A673 (cell line): Measurements from ENCODE around the gene KLF7. TPM values are rescaled to one million over a fixed set of nuclear protein-coding genes. Genes with fewer than 3 reads are reported as not detected.

Experiments used
- BruUV-seq: library from RNA; stranded (reverse); fragments of 400-500 nt; replicated peaks from 2 replicates; lab custom pipeline; 2021; lab: Mats Ljungman, UMichigan
- CTCF ChIA-PET: fragments of 300-600 bp; sonication (Branson Sonifier 250); formaldehyde crosslinking; loops from one replicate; lab custom pipeline; 2022; ENCODE audit warnings: antibody characterized with exemption; lab: Charles Lee
- POLR2A ChIA-PET: fragments of 300-600 bp; sonication (Branson Sonifier 250); formaldehyde crosslinking; loops from one replicate; lab custom pipeline; 2022; ENCODE audit warnings: antibody characterized with exemption; ENCODE audit not compliant: low non-redundant PET; lab: Charles Lee
- DNase-seq: peaks from one replicate; pipeline ENCODE4 v3.0.0-alpha.2; 2015; ENCODE audit warnings: low spot score
- H3K27ac ChIP-seq: fragments of 200-600 bp; sonication (generic); 2 replicates; pipeline ENCODE4 v1.5.1; 2016; ENCODE audit warnings: mixed run types, low read depth, mild to moderate bottlenecking, mixed read lengths, antibody characterized with exemption, low read length; ENCODE audit not compliant: poor library complexity, severe bottlenecking
- H3K27me3 ChIP-seq: fragments of 200-600 bp; sonication (generic); replicated peaks from 2 replicates; pipeline ENCODE4 v1.6.1; 2017; ENCODE audit warnings: mixed run types, low read depth, mild to moderate bottlenecking, mixed read lengths, antibody characterized with exemption, low read length; ENCODE audit not compliant: insufficient read depth, poor library complexity
- H3K36me3 ChIP-seq: fragments of 200-600 bp; sonication (generic); 2 replicates; pipeline ENCODE4 v1.6.1; 2016; ENCODE audit warnings: mixed run types, mild to moderate bottlenecking, mixed read lengths, antibody characterized with exemption, low read length; ENCODE audit not compliant: insufficient read depth, poor library complexity, severe bottlenecking
- H3K4me1 ChIP-seq: fragments of 200-600 bp; sonication (generic); 2 replicates; pipeline ENCODE4 v1.6.1; 2017; ENCODE audit warnings: mixed run types, mild to moderate bottlenecking, mixed read lengths, antibody characterized with exemption, low read length; ENCODE audit not compliant: insufficient read depth, poor library complexity, severe bottlenecking
- H3K4me3 ChIP-seq: fragments of 200-600 bp; sonication (generic); 2 replicates; pipeline ENCODE4 v1.5.1; 2016; ENCODE audit warnings: low read depth, mixed run types, mild to moderate bottlenecking, mixed read lengths, low read length; ENCODE audit not compliant: poor library complexity, severe bottlenecking
- H3K9me3 ChIP-seq: fragments of 200-600 bp; sonication (generic); 2 replicates; pipeline ENCODE4 v1.6.1; 2016; ENCODE audit warnings: mixed run types, low read depth, mild to moderate bottlenecking, mixed read lengths, antibody characterized with exemption, low read length; ENCODE audit not compliant: poor library complexity, severe bottlenecking
- EZH2 ChIP-seq: fragments of 200-600 bp; sonication (generic); IDR thresholded peaks from 2 replicates; pipeline ENCODE4 v1.6.1; 2017; ENCODE audit warnings: borderline replicate concordance, low read depth, mild to moderate bottlenecking, mixed read lengths, antibody characterized with exemption, low read length; ENCODE audit not compliant: poor library complexity, severe bottlenecking
- intact Hi-C: fragments of 100-400 bp; cut with micrococcal nuclease; formaldehyde crosslinking; loops from one replicate; pipeline ENCODE4 v1.10.0; 2022; ENCODE audit not compliant: unreplicated experiment
- total RNA-seq: library from RNA; stranded (reverse); gene quantifications from 2 replicates; pipeline ENCODE4 v1.2.3, GENCODE V29; 2021
- TF ChIP-seq, protein P1 (sequence below): fragments of 300-800, 200-600 bp; sonication (generic); conservative IDR thresholded peaks from 2 replicates; pipeline ENCODE4 v1.5.1; 2017; ENCODE audit warnings: low read depth, mild to moderate bottlenecking, antibody characterized with exemption, low read length, moderate library complexity, mixed read lengths

Gene KLF7
- total RNA-seq, 1 experiment from 2014 or later = 16.4 TPM

DNA sequence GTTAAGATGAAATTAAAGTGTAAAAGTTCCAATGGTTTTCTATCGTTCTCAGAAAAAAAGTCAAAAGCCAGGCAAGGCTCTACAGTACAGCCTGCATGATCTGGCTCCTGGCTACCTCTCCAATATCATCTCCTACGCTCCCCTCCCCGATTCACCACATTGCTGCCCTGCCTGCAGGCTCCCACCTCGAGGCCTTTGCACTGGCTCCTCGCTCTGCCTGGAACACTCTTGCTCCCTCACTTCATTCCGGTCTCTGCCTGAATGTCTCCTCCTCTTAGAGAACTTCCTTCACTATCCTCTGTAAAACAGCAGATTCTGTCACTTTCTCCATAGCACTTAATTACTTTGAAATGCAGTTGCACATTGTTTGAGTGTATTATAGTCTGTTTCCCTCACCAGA lies 72.5 kb downstream of the KLF7 start:
- H3K27me3 ChIP-seq = no peaks in the 10 kb centered on the region
- H3K9me3 ChIP-seq = no peaks in the 10 kb centered on the region
- H3K27ac ChIP-seq = no peak overlapping the region
- CTCF ChIA-PET = no interaction called here
- no peaks in the 10 kb centered on the region for H3K36me3 ChIP-seq
- no peak for DNase-seq
- intact Hi-C loops = no loop called here
- no peak for TF ChIP-seq EZH2
- TF ChIP-seq, protein P1, sequence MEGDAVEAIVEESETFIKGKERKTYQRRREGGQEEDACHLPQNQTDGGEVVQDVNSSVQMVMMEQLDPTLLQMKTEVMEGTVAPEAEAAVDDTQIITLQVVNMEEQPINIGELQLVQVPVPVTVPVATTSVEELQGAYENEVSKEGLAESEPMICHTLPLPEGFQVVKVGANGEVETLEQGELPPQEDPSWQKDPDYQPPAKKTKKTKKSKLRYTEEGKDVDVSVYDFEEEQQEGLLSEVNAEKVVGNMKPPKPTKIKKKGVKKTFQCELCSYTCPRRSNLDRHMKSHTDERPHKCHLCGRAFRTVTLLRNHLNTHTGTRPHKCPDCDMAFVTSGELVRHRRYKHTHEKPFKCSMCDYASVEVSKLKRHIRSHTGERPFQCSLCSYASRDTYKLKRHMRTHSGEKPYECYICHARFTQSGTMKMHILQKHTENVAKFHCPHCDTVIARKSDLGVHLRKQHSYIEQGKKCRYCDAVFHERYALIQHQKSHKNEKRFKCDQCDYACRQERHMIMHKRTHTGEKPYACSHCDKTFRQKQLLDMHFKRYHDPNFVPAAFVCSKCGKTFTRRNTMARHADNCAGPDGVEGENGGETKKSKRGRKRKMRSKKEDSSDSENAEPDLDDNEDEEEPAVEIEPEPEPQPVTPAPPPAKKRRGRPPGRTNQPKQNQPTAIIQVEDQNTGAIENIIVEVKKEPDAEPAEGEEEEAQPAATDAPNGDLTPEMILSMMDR = no peak
- POLR2A ChIA-PET = no interaction called here
- no TSS peak for BruUV-seq
- no peak overlapping the region for H3K4me3 ChIP-seq
- no peaks in the 10 kb centered on the region for H3K4me1 ChIP-seq

- ChIA-PET CTCF (no interaction called here), POLR2A (no interaction called here)
- Histone ChIP-seq H3K4me1 (no peaks in the 10 kb centered on the region), H3K27ac (no peak overlapping the region), H3K36me3 (no peaks in the 10 kb centered on the region), H3K4me3 (no peak overlapping the region), H3K9me3 (no peaks in the 10 kb centered on the region), H3K27me3 (no peaks in the 10 kb centered on the region)
- no TSS peak for BruUV-seq
- intact Hi-C loops = no loop called here
- TF ChIP-seq, protein P1 = no peak
- TF ChIP-seq EZH2 = no peak
- DNase-seq = no peak
Observed at GRCh38 chr2:207092818-207093217, 72.9 kb downstream of the KLF7 start.

DNA sequence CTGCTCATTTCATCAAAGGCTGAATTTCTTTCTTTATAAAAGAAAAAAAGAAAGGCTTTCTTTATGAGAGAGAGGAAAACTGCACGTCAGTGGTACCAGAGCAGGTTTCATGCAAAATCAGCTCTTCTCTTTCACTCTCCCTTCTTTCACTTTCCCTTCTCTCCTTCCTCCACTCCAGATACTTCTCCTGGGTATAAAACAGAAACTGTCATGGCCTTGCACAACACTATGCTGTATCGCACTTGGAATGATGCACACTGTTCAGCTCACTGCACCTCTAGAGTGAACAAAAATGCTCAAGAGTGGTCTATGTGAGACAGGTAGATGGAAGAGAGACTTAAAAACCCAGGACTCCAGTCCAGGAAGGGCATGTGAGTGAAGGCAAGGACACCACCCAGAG lies 73.8 kb downstream of the KLF7 start:
- POLR2A ChIA-PET = no interaction called here
- no peak for DNase-seq
- no TSS peak for BruUV-seq
- no peaks in the 10 kb centered on the region for H3K9me3 ChIP-seq
- peaks cover 5% of the 10 kb centered on the region for H3K4me1 ChIP-seq
- no peaks in the 10 kb centered on the region for H3K36me3 ChIP-seq
- TF ChIP-seq, protein P1 = no peak
- TF ChIP-seq EZH2 = no peak
- intact Hi-C loops = no loop called here
- H3K27me3 ChIP-seq = no peaks in the 10 kb centered on the region
- no peak overlapping the region for H3K4me3 ChIP-seq
- no peak overlapping the region for H3K27ac ChIP-seq
- CTCF ChIA-PET = no interaction called here
